WTC11 (cell line): ENCODE data around the gene DYSF.

ENCODE experiments used
- ATF1 ChIP-seq: sonication (generic); formaldehyde crosslinking; IDR thresholded peaks from 2 replicates; pipeline ENCODE4 v1.8.1; 2023; ENCODE audit warnings: mild to moderate bottlenecking, moderate library complexity, missing genetic modification reagents
- ETV6 ChIP-seq: sonication (generic); formaldehyde crosslinking; IDR thresholded peaks from 2 replicates; pipeline ENCODE4 v1.8.1; 2022; ENCODE audit warnings: mild to moderate bottlenecking, missing genetic modification reagents
- FOXP1 ChIP-seq: sonication (generic); formaldehyde crosslinking; IDR thresholded peaks from 2 replicates; pipeline ENCODE4 v1.8.0; 2022; ENCODE audit warnings: missing genetic modification reagents, mild to moderate bottlenecking, moderate library complexity, borderline replicate concordance
- NR2C2 ChIP-seq: sonication (generic); formaldehyde crosslinking; IDR thresholded peaks from 2 replicates; pipeline ENCODE4 v1.8.0; 2022; ENCODE audit warnings: mild to moderate bottlenecking, missing genetic modification reagents
- NR3C1 ChIP-seq: sonication (generic); formaldehyde crosslinking; conservative IDR thresholded peaks from 2 replicates; pipeline ENCODE4 v1.8.1; 2023; ENCODE audit warnings: low read depth, mild to moderate bottlenecking, missing genetic modification reagents
- RELA ChIP-seq: sonication (generic); formaldehyde crosslinking; IDR thresholded peaks from 2 replicates; pipeline ENCODE4 v1.8.1; 2022; ENCODE audit warnings: missing genetic modification reagents, mild to moderate bottlenecking, borderline replicate concordance
- TEAD1 ChIP-seq: sonication (generic); formaldehyde crosslinking; IDR thresholded peaks from 2 replicates; pipeline ENCODE4 v1.8.0; 2022; ENCODE audit warnings: mild to moderate bottlenecking, missing genetic modification reagents
- TF ChIP-seq, protein P1 (sequence below): fragments of 200-600 bp; IDR thresholded peaks from 2 replicates; pipeline ENCODE4 v1.8.0; 2022; ENCODE audit warnings: antibody characterized with exemption
- TF ChIP-seq, protein P2 (sequence below): fragments of 250-450 bp; sonication (Bioruptor Pico); IDR thresholded peaks from 2 replicates; pipeline ENCODE4 v2.1.2; 2022; ENCODE audit warnings: mild to moderate bottlenecking, moderate library complexity
- TF ChIP-seq, protein P3 (sequence below): sonication (generic); formaldehyde crosslinking; IDR thresholded peaks from 2 replicates; pipeline ENCODE4 v1.8.1; 2022; ENCODE audit warnings: low read depth, missing genetic modification reagents, borderline replicate concordance
- TF ChIP-seq, protein P4 (sequence below): sonication (generic); formaldehyde crosslinking; IDR thresholded peaks from 2 replicates; pipeline ENCODE4 v1.8.1; 2023; ENCODE audit warnings: mild to moderate bottlenecking, missing genetic modification reagents, moderate library complexity

DNA sequence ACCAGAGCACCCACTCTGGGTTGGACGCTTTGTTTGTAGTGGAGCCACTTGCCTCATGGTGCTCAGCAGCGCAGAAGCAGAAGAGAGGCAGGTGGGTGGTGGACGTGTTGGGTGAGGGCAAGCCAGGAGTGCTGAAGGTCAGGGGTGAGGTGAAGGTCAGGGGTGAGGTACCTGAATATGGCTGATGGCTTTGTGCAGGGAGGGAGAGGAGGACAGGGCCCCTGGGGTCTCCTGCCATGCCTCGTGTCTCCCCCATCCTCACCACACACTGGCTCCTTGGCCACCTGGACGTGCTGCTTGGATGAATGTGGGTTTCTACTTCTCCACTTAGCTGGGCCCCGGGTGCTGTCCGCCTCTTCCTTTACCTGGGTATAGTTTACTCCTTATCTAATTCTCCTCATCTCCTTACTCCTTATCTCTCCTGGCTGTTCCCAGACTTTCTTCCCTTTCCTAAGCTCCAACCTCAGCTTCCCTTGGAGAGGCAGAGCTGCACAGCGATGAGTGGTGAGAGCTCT, 68.1 kb downstream of the DYSF start:
- TF ChIP-seq, protein P1, sequence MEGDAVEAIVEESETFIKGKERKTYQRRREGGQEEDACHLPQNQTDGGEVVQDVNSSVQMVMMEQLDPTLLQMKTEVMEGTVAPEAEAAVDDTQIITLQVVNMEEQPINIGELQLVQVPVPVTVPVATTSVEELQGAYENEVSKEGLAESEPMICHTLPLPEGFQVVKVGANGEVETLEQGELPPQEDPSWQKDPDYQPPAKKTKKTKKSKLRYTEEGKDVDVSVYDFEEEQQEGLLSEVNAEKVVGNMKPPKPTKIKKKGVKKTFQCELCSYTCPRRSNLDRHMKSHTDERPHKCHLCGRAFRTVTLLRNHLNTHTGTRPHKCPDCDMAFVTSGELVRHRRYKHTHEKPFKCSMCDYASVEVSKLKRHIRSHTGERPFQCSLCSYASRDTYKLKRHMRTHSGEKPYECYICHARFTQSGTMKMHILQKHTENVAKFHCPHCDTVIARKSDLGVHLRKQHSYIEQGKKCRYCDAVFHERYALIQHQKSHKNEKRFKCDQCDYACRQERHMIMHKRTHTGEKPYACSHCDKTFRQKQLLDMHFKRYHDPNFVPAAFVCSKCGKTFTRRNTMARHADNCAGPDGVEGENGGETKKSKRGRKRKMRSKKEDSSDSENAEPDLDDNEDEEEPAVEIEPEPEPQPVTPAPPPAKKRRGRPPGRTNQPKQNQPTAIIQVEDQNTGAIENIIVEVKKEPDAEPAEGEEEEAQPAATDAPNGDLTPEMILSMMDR: no peak
- no peak for TF ChIP-seq NR2C2
- no peak for TF ChIP-seq ATF1 (CRISPR knock-in tag)
- TF ChIP-seq ETV6 (CRISPR knock-in tag): no peak
- TF ChIP-seq FOXP1 (CRISPR knock-in tag): no peak
- TF ChIP-seq, protein P2, sequence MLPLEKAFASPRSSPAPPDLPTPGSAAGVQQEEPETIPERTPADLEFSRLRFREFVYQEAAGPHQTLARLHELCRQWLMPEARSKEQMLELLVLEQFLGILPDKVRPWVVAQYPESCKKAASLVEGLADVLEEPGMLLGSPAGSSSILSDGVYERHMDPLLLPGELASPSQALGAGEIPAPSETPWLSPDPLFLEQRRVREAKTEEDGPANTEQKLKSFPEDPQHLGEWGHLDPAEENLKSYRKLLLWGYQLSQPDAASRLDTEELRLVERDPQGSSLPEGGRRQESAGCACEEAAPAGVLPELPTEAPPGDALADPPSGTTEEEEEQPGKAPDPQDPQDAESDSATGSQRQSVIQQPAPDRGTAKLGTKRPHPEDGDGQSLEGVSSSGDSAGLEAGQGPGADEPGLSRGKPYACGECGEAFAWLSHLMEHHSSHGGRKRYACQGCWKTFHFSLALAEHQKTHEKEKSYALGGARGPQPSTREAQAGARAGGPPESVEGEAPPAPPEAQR (CRISPR knock-in tag): no peak
- no peak for TF ChIP-seq NR3C1 (CRISPR knock-in tag)
- TF ChIP-seq RELA (CRISPR knock-in tag): no peak
- no peak for TF ChIP-seq TEAD1 (CRISPR knock-in tag)
- TF ChIP-seq, protein P3, sequence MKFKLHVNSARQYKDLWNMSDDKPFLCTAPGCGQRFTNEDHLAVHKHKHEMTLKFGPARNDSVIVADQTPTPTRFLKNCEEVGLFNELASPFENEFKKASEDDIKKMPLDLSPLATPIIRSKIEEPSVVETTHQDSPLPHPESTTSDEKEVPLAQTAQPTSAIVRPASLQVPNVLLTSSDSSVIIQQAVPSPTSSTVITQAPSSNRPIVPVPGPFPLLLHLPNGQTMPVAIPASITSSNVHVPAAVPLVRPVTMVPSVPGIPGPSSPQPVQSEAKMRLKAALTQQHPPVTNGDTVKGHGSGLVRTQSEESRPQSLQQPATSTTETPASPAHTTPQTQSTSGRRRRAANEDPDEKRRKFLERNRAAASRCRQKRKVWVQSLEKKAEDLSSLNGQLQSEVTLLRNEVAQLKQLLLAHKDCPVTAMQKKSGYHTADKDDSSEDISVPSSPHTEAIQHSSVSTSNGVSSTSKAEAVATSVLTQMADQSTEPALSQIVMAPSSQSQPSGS: no peak
- TF ChIP-seq, protein P4, sequence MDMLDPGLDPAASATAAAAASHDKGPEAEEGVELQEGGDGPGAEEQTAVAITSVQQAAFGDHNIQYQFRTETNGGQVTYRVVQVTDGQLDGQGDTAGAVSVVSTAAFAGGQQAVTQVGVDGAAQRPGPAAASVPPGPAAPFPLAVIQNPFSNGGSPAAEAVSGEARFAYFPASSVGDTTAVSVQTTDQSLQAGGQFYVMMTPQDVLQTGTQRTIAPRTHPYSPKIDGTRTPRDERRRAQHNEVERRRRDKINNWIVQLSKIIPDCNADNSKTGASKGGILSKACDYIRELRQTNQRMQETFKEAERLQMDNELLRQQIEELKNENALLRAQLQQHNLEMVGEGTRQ (CRISPR knock-in tag): no peak
